Right lobe of liver (tissue), 4 donors: ENCODE results near the gene NT5C1A.

ENCODE experiments used
- POLR2A ChIP-seq: fragments of 450-650 bp; IDR thresholded peaks from one replicate; pipeline ENCODE4 v1.6.1; 2017; ENCODE audit warnings: antibody characterized with exemption, mild to moderate bottlenecking
- TF ChIP-seq, protein P1 (sequence below), 4 donors: fragments of 200-600 bp in 3 of 4; fragments of 450-650 bp in 1 of 4; IDR thresholded peaks; one replicate each; pipeline versions ENCODE4 v1.5.1 to v1.8.0; 2016 to 2022; ENCODE audit warnings: antibody characterized with exemption in 4 of 4, mild to moderate bottlenecking in 2 of 4
- donor health status: DM: no; HTN: no; CAD: no.
- donor health status: DM: no; HTN: no; CAD: no.
- donor health status: DM: no; HTN: yes; CAD: no.

DNA sequence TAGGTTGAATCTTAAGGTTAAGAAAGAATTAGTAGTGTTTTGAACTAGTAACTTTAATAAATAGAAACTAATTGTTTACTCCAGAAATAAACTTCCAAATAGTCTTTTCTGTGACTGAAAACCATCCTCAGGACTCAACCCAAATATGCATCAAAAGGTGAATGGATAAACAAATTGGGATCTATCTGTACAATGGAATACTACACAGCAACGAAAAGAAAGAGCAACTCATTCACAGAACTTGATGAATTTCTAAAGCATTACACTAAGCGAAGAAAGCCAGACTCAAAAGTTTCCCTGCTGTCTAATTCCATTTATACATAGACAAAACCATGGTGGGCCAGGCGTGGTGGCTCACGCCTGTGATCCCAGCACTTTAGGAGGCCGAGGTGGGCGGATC lies 57.4 kb downstream of the NT5C1A start:
- TF ChIP-seq, protein P1, sequence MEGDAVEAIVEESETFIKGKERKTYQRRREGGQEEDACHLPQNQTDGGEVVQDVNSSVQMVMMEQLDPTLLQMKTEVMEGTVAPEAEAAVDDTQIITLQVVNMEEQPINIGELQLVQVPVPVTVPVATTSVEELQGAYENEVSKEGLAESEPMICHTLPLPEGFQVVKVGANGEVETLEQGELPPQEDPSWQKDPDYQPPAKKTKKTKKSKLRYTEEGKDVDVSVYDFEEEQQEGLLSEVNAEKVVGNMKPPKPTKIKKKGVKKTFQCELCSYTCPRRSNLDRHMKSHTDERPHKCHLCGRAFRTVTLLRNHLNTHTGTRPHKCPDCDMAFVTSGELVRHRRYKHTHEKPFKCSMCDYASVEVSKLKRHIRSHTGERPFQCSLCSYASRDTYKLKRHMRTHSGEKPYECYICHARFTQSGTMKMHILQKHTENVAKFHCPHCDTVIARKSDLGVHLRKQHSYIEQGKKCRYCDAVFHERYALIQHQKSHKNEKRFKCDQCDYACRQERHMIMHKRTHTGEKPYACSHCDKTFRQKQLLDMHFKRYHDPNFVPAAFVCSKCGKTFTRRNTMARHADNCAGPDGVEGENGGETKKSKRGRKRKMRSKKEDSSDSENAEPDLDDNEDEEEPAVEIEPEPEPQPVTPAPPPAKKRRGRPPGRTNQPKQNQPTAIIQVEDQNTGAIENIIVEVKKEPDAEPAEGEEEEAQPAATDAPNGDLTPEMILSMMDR (IDR thresholded peaks at IDR 0.05) = no peak
- no peak for TF ChIP-seq POLR2A
